Neural cell (in vitro differentiated cells): Measurements from ENCODE around the gene MYL6B. TPM values are rescaled to one million over a fixed set of nuclear protein-coding genes. Genes with fewer than 3 reads are reported as not detected.
"Not testable (repeated sequence)": the region's sequence is repeated elsewhere in the genome, so short reads cannot be mapped to it uniquely, and the experiment has no call there.

Experiments used
- H2AFZ ChIP-seq: fragments of 200-600, 300-800 bp; sonication (generic), shearing (Covaris generic); 2 replicates; pipeline ENCODE4 v1.6.0; 2014; ENCODE audit warnings: low read depth, mild to moderate bottlenecking, antibody characterized with exemption, low read length, moderate library complexity
- H3F3A ChIP-seq: fragments of 200-600 bp; shearing (Covaris generic); 2 replicates; pipeline ENCODE4 v1.6.1; 2016; ENCODE audit warnings: mild to moderate bottlenecking, moderate library complexity, mixed read lengths, antibody characterized with exemption, low read length; ENCODE audit not compliant: insufficient read depth, poor library complexity, severe bottlenecking
- H3K27ac ChIP-seq: fragments of 200-600, 300-800 bp; sonication (generic), shearing (Covaris generic); 2 replicates; pipeline ENCODE4 v1.5.1; 2014; ENCODE audit warnings: mild to moderate bottlenecking, low read length, moderate library complexity
- H3K27me3 ChIP-seq: fragments of 300-800, 200-600 bp; sonication (generic), shearing (Covaris generic); 2 replicates; pipeline ENCODE4 v1.6.0; 2014; ENCODE audit warnings: mild to moderate bottlenecking, low read depth, low read length, moderate library complexity; ENCODE audit not compliant: insufficient read depth
- H3K36me3 ChIP-seq: fragments of 300-800, 200-600 bp; sonication (generic), shearing (Covaris generic); 2 replicates; pipeline ENCODE4 v1.5.1; 2014; ENCODE audit warnings: mild to moderate bottlenecking, antibody characterized with exemption, low read length, moderate library complexity; ENCODE audit not compliant: insufficient read depth
- H3K4me2 ChIP-seq: fragments of 300-800, 200-600 bp; sonication (generic), shearing (Covaris generic); 2 replicates; pipeline ENCODE4 v1.6.0; 2014; ENCODE audit warnings: mild to moderate bottlenecking, low read length
- H3K4me3 ChIP-seq: fragments of 300-800, 200-600 bp; sonication (generic), shearing (Covaris generic); 2 replicates; pipeline ENCODE4 v1.5.1; 2014; ENCODE audit warnings: mild to moderate bottlenecking, low read length, moderate library complexity
- H3K79me2 ChIP-seq: fragments of 200-600 bp; shearing (Covaris generic); replicated peaks from 2 replicates; pipeline ENCODE4 v1.6.0; 2014; ENCODE audit warnings: mild to moderate bottlenecking, low read length, moderate library complexity; ENCODE audit not compliant: insufficient read depth
- H3K9ac ChIP-seq: fragments of 300-800, 200-600 bp; sonication (generic), shearing (Covaris generic); 2 replicates; pipeline ENCODE4 v1.6.1; 2016; ENCODE audit warnings: mild to moderate bottlenecking, low read length, mixed read lengths
- H3K9me2 ChIP-seq: fragments of 200-600 bp; shearing (Covaris generic); 2 replicates; pipeline ENCODE4 v1.6.1; 2016; ENCODE audit warnings: mild to moderate bottlenecking, low read length, mixed read lengths; ENCODE audit not compliant: insufficient read depth
- H3K9me3 ChIP-seq: fragments of 200-600, 300-800 bp; sonication (generic), shearing (Covaris generic); 2 replicates; pipeline ENCODE4 v1.6.1; 2016; ENCODE audit warnings: mild to moderate bottlenecking, mixed run types, low read length, moderate library complexity, mixed read lengths
- H4K20me1 ChIP-seq: fragments of 200-600 bp; shearing (Covaris generic); 2 replicates; pipeline ENCODE4 v1.6.1; 2016; ENCODE audit warnings: mild to moderate bottlenecking, mixed run types; ENCODE audit not compliant: insufficient read depth
- CTCF ChIP-seq: fragments of 450-650 bp; IDR thresholded peaks from 2 replicates; pipeline ENCODE4 v1.5.1; 2014; ENCODE audit warnings: antibody characterized with exemption, mild to moderate bottlenecking, moderate library complexity; ENCODE audit not compliant: poor library complexity, severe bottlenecking
- EP300 ChIP-seq: fragments of 450-650 bp; conservative IDR thresholded peaks from 2 replicates; pipeline ENCODE4 v1.6.1; 2014; ENCODE audit warnings: antibody characterized with exemption, mild to moderate bottlenecking, moderate library complexity; ENCODE audit not compliant: poor library complexity, severe bottlenecking
- EZH2 ChIP-seq: fragments of 200-600, 300-800 bp; shearing (Covaris generic), sonication (generic); IDR thresholded peaks from 2 replicates; pipeline ENCODE4 v1.6.1; 2014; ENCODE audit warnings: antibody characterized with exemption, low read length, borderline replicate concordance, mild to moderate bottlenecking; ENCODE audit not compliant: insufficient read depth, poor library complexity, severe bottlenecking
- MXI1 ChIP-seq: fragments of 450-650 bp; conservative IDR thresholded peaks from 2 replicates; pipeline ENCODE4 v1.6.1; 2014; ENCODE audit warnings: antibody characterized with exemption, mild to moderate bottlenecking; ENCODE audit not compliant: poor library complexity, severe bottlenecking
- POLR2AphosphoS5 ChIP-seq: IDR thresholded peaks from 2 replicates; pipeline ENCODE4 v1.6.1; 2012
- RAD21 ChIP-seq: fragments of 450-650 bp; conservative IDR thresholded peaks from 2 replicates; pipeline ENCODE4 v1.6.1; 2014; ENCODE audit warnings: antibody characterized with exemption, mild to moderate bottlenecking, moderate library complexity
- SMC3 ChIP-seq: fragments of 450-650 bp; conservative IDR thresholded peaks from 2 replicates; pipeline ENCODE4 v1.6.1; 2014; ENCODE audit warnings: antibody characterized with exemption, mild to moderate bottlenecking, moderate library complexity; ENCODE audit not compliant: poor library complexity
- TAF1 ChIP-seq: IDR thresholded peaks from 2 replicates; pipeline ENCODE4 v1.6.1; 2012; ENCODE audit warnings: low read depth
- polyA plus RNA-seq: library from polyadenylated mRNA; depleted of rRNA; stranded (reverse); fragments of >200 nt; gene quantifications from 2 replicates; pipeline ENCODE4 v1.2.3, GENCODE V29; 2014
- TF ChIP-seq, protein P1 (sequence below): IDR thresholded peaks from 2 replicates; pipeline ENCODE4 v1.6.1; 2012; ENCODE audit warnings: borderline replicate concordance

Gene MYL6B
- polyA plus RNA-seq, 1 donor from 2014 or later, result 376 TPM

GRCh38 chr12:56155256-56155845, 3.0 kb downstream of the MYL6B start:
- Histone ChIP-seq H4K20me1 (peaks cover 2% of the 10 kb centered on the region), H3F3A (peaks cover 3% of the 10 kb centered on the region), H3K27me3 (no peaks in the 10 kb centered on the region), H3K4me3 (no peak overlapping the region), H3K9ac (no peak overlapping the region), H3K27ac (no peak overlapping the region), H3K9me3 (no peaks in the 10 kb centered on the region), H3K9me2 (no peaks in the 10 kb centered on the region), H3K79me2 (peaks cover 35% of the 10 kb centered on the region), H3K36me3 (peaks cover 9% of the 10 kb centered on the region), H2AFZ (no peak overlapping the region), H3K4me2 (no peak overlapping the region)
- TF ChIP-seq EP300 (no peak), CTCF (no peak), TAF1 (no peak), RAD21 (no peak), SMC3 (no peak), EZH2 (no peak), POLR2AphosphoS5 (no peak), MXI1 (no peak)
- TF ChIP-seq, protein P1, sequence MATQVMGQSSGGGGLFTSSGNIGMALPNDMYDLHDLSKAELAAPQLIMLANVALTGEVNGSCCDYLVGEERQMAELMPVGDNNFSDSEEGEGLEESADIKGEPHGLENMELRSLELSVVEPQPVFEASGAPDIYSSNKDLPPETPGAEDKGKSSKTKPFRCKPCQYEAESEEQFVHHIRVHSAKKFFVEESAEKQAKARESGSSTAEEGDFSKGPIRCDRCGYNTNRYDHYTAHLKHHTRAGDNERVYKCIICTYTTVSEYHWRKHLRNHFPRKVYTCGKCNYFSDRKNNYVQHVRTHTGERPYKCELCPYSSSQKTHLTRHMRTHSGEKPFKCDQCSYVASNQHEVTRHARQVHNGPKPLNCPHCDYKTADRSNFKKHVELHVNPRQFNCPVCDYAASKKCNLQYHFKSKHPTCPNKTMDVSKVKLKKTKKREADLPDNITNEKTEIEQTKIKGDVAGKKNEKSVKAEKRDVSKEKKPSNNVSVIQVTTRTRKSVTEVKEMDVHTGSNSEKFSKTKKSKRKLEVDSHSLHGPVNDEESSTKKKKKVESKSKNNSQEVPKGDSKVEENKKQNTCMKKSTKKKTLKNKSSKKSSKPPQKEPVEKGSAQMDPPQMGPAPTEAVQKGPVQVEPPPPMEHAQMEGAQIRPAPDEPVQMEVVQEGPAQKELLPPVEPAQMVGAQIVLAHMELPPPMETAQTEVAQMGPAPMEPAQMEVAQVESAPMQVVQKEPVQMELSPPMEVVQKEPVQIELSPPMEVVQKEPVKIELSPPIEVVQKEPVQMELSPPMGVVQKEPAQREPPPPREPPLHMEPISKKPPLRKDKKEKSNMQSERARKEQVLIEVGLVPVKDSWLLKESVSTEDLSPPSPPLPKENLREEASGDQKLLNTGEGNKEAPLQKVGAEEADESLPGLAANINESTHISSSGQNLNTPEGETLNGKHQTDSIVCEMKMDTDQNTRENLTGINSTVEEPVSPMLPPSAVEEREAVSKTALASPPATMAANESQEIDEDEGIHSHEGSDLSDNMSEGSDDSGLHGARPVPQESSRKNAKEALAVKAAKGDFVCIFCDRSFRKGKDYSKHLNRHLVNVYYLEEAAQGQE, result no peak

DNA sequence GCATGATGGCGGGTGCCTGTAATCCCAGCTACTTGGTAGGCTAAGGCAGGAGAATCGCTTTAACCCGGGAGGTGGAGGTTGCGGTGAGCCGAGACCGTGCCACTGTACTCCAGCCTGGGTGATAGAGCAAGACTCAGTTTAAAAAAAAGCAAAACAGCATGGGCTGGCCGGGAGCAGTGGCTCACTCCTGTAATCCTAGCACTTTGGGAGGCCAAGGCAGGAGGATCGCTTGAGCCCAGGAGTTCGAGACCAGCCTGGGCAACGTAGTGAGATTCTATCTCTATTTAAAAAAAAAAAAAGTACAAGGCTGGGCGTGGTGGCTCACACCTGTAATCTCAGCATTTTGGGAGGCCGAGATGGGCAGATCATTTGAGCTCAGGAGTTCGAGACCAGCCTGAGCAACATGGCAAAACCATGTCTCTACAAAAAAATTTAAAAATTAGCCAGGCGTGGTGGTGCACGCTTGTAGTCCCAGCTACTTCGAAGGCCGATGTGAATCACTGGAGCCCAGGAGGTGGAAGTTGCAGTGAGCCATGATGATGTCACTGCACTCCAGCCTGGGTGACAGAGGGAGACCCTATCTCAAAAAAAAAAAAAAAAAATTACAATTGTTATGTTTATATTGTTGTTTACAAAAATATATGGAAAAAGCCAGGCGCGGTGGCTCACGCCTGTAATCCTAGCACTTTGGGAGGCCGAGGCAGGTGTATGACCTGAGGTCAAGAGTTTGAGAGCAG, 4.2 kb downstream of the MYL6B start:
- H3K9ac ChIP-seq, result peak overlapping the region; percentile 92
- not testable (repeated sequence) for H3K27me3 ChIP-seq, H3K4me2 ChIP-seq, H4K20me1 ChIP-seq, H3K9me3 ChIP-seq, H3F3A ChIP-seq, H2AFZ ChIP-seq, H3K9me2 ChIP-seq
- H3K79me2 ChIP-seq, result peaks cover 40% of the 10 kb centered on the region
- peak overlapping the region; percentile 98 for H3K27ac ChIP-seq
- H3K36me3 ChIP-seq, result peaks cover 13% of the 10 kb centered on the region
- peak overlapping the region; percentile 79 for H3K4me3 ChIP-seq
